IPS-18a (cell line): Measurements from ENCODE around the gene SELENON.
A peak's percentile ranks its signal among the peaks of the same experiment; 100 is the strongest.

ENCODE experiments used
- H3K27ac ChIP-seq: one replicate; pipeline ENCODE4 v1.5.1; 2013; ENCODE audit warnings: low read length
- H3K27me3 ChIP-seq: one replicate; pipeline ENCODE4 v1.6.1; 2013; ENCODE audit warnings: mild to moderate bottlenecking, low read length; ENCODE audit not compliant: control insufficient read depth, insufficient read depth
- H3K36me3 ChIP-seq: one replicate; pipeline ENCODE4 v1.6.1; 2013; ENCODE audit warnings: low read depth, low read length; ENCODE audit not compliant: control insufficient read depth
- H3K4me1 ChIP-seq: one replicate; pipeline ENCODE4 v1.6.1; 2013; ENCODE audit warnings: low read depth, low read length; ENCODE audit not compliant: control insufficient read depth
- H3K4me3 ChIP-seq: one replicate; pipeline ENCODE4 v1.5.1; 2013; ENCODE audit warnings: low read length
- H3K9ac ChIP-seq: one replicate; pipeline ENCODE4 v1.6.1; 2013; ENCODE audit warnings: mild to moderate bottlenecking, low read length, moderate library complexity
- H3K9me3 ChIP-seq: one replicate; pipeline ENCODE4 v1.6.1; 2013; ENCODE audit warnings: low read depth, low read length; ENCODE audit not compliant: control insufficient read depth

SELENON gene

DNA sequence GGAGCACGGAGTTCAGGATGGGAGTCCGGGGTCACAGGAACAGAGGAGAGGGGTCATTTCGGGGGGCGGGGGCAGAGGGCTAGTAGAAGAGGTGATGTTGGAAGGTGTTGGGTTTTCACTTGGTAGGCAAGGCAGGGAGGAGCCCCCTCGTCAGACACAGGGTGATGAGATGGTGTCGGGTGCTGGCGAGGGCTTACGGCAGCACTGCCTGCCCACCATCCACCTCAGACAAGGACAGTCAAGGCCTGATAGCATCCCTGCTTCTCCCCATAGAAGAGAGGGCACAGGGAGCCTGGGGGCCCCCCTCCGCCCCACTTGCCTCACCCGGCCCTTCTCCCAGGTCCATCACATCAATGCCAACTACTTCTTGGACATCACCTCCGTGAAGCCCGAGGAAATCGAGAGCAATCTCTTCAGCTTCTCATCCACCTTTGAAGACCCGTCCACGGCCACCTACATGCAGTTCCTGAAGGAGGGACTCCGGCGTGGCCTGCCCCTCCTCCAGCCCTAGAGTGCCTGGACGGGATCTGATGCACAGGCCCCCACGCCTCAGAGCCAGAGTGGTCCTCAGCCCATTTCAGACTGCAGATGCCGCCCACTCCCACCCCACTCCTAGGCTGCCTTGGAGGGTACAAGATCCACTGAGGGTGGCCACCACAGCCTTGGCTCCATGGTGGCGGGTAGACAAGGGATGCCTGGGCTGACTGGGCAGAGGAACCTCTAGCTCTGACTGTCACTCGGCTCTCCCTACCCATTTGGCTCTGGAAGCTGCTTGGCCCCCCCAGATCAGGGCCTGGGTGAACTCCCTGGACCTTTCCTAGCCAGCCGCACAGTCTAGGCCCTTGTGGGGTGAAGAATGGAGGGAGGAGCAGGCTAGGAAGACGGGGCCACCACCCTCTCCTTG, 15.5 kb downstream of the SELENON start:
- H3K27ac ChIP-seq = no peak overlapping the region
- no peaks in the 10 kb centered on the region for H3K27me3 ChIP-seq
- no peak overlapping the region for H3K4me3 ChIP-seq
- no peaks in the 10 kb centered on the region for H3K9me3 ChIP-seq
- H3K36me3 ChIP-seq = no peaks in the 10 kb centered on the region
- peaks cover 5% of the 10 kb centered on the region for H3K4me1 ChIP-seq
- no peak overlapping the region for H3K9ac ChIP-seq

DNA sequence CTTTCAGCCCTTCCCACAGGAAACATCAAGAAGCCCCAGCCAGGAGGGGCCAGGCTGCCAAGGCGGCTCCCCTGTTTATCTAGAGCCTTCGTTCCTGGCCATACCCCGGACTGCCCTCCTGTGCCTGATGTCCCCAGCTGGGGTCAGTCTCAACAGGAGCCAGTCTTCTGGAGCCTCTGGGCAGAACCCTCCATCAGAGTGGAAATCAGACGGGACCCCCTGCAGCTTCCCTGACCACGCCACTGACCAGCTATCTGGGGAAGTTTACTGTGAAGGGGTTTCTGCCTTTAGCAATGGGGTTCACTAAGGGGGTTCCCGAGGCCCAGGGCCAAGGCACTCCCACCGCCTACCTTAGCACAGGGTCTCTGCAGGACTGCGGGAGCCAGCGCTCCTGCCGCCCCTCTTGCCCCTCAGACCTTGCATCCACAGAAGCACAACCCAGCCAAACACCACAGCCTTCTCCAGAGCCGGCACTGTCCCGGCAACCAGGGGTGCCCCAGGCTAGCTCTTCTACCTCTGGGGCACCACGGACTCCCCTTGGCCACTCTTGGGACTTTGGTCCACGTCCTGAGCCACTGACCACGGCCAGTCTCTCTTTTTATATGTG, 16.2 kb downstream of the SELENON start:
- no peak overlapping the region for H3K4me3 ChIP-seq
- peaks cover 7% of the 10 kb centered on the region for H3K27me3 ChIP-seq
- no peaks in the 10 kb centered on the region for H3K9me3 ChIP-seq
- no peaks in the 10 kb centered on the region for H3K36me3 ChIP-seq
- H3K9ac ChIP-seq = no peak overlapping the region
- H3K27ac ChIP-seq = no peak overlapping the region
- peaks cover 11% of the 10 kb centered on the region for H3K4me1 ChIP-seq

DNA sequence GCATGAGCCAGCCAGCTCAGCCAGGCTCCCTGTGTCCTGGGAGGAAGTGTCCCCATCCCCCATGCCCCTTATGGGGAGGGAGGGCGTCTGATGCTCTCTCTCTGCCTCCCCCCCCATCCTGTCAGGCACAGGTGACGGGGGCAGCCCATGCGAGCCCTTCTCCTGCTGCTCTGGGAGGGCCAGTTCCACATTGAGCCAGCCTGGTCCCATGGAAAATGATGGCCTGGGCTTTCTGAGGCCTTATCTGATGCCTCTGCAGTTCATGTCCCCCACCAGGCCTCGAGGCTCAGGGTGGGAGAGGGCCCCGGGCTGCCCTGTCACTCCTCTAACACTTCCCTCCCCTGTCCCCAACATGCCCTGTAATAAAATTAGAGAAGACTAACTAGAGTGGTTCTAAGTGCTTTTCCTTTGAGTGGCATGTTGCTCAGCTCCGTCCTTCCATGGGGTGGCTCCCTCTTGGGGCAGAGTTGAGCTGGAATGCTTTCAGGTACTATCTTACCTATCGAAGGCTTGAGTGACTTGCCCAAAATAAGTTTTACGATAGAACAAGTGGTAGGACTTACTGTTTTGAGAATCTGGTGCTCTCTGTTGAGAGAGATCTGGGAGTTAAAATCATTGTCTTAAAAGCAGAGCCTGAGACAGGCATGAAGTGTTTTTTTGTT, 18.0 kb downstream of the SELENON start:
- peaks cover 11% of the 10 kb centered on the region for H3K4me1 ChIP-seq
- H3K9ac ChIP-seq = no peak overlapping the region
- H3K27ac ChIP-seq = no peak overlapping the region
- H3K36me3 ChIP-seq = no peaks in the 10 kb centered on the region
- H3K9me3 ChIP-seq = no peaks in the 10 kb centered on the region
- no peak overlapping the region for H3K4me3 ChIP-seq
- H3K27me3 ChIP-seq = peaks cover 17% of the 10 kb centered on the region

DNA sequence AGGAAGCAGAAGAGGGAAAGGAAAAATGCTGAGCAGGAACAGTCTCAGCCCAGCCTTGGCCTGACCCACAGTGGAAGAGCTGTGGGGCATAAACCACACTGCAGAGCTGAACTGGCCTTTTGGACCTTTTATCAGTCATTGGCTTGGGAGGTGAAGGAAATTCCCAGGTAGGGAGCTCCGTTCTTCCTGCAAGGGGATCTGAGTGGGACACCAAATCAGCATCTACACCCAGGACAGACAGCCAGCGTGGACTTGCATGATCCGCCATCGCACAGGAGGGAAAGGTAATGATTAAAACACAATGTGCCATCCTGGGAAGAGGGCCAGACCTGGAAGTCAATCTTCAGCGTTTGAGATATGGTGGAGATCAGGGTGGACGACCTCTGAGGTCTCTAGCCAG, 18.6 kb downstream of the SELENON start:
- Histone ChIP-seq H3K9me3 (no peaks in the 10 kb centered on the region), H3K4me1 (peaks cover 11% of the 10 kb centered on the region)

DNA sequence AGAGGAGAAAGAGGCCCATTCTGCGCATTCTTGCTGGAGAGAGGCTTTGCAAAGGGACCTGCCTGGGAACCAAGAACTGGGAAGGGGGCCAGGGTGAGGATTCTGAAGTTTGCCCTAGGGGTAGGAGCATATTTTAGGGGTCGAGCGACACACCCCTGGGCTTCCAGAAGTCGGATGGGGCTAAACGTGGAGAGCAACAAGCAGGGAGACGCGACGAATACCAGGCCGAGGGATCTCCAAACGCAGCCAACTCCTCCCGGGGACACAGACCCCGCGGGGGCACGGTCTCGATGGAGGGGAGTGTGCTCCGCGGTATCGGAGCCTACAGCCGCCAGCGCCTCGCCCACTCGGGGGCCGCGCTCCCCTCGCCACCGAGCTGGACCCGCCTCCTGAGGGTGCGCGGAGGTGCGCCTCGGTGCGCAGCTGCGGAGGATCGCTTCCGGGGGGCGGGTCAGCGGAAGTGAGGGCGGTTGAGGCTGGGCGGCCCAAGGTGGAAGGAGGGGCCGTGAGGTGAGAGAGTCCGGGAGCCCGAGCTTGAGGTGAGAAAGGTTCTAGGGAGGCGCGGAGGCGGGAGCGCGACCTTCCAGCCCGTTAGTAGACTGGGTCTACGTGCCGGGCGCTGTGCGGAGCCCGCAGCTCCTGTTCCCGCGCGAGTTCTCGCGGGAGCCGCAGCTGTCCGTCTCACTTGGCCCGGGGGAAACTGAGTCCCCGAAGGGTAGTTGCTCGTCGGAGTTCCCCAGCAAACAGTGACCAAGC, 19.7 kb downstream of the SELENON start, which contains the start of gene MTFR1L:
Gene MTFR1L, plus strand, starts transcription at position 464 of the 756 bp plus-strand sequence. CDS start 3,151 bp downstream, outside the sequence.
- Histone ChIP-seq H3K27ac (no peak within 1 kb of the TSS), H3K9me3 (no peaks in the 10 kb centered on the region)

More for the DNA sequence above, 18.6 kb downstream of the SELENON start:
- peak overlapping the region; percentile 86 for H3K4me3 ChIP-seq
- H3K27ac ChIP-seq = no peak overlapping the region
- H3K9ac ChIP-seq = no peak overlapping the region
- H3K36me3 ChIP-seq = no peaks in the 10 kb centered on the region
- peaks cover 17% of the 10 kb centered on the region for H3K27me3 ChIP-seq

GRCh38 chr1:25820247-25821111, 20.5 kb downstream of the SELENON start:
- no peaks in the 10 kb centered on the region for H3K9me3 ChIP-seq
- no peak overlapping the region for H3K27ac ChIP-seq
- no peaks in the 10 kb centered on the region for H3K36me3 ChIP-seq

More for the DNA sequence above, 19.7 kb downstream of the SELENON start, which contains the start of gene MTFR1L:
- Histone ChIP-seq H3K4me3 (peak within 1 kb of the TSS; percentile 86), H3K4me1 (peaks cover 11% of the 10 kb centered on the region), H3K36me3 (no peaks in the 10 kb centered on the region), H3K27me3 (peaks cover 17% of the 10 kb centered on the region), H3K9ac (peak within 1 kb of the TSS; percentile 72)

DNA sequence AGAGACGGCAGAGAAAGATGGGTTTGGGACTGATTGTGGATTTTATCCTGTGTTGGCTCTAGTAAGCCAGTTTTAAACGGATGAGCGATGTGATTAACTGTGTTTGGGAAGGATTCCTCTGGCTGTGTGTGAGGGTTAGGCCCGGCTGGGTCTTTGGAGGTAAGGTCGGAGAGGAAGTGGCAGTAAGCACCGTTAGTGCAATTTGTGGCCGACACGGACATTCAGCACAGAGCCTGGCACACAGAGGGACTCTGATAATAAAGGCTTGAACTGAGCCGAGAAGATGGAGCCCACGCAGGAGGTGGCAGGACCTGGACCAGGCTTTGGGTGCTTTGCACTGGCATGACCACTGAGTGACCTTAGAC, 21.1 kb downstream of the SELENON start:
- Histone ChIP-seq H3K9ac (peak overlapping the region; percentile 72), H3K4me3 (peak overlapping the region; percentile 86), H3K9me3 (no peaks in the 10 kb centered on the region), H3K27me3 (peaks cover 17% of the 10 kb centered on the region), H3K4me1 (peaks cover 11% of the 10 kb centered on the region), H3K36me3 (no peaks in the 10 kb centered on the region), H3K27ac (no peak overlapping the region)

More at GRCh38 chr1:25820247-25821111, 20.5 kb downstream of the SELENON start:
- peaks cover 11% of the 10 kb centered on the region for H3K4me1 ChIP-seq
- H3K27me3 ChIP-seq = peaks cover 17% of the 10 kb centered on the region
- peak overlapping the region; percentile 86 for H3K4me3 ChIP-seq
- peak overlapping the region; percentile 72 for H3K9ac ChIP-seq

DNA sequence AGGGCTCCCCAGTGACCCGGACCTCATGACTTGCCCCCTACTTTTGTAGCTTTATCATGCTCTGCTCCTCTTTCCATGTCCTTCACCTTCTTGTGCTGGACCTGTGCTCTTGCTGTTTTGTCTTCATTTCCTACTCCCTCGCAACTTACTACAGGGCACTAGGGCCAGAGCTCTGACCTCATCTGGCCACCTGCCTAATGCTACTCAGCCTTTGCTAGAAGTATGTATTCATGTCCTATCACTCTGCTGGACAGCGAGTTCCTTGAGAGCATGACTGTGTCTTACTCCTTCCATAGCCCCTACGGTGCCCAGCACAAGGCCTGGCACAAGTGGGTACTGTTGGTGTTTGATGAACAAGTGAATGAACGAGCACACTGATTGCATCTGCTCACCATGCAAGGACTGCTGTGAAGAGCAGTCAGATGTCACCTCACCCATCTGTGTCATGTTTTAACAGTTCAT, 21.7 kb downstream of the SELENON start:
- no peak overlapping the region for H3K4me3 ChIP-seq

GRCh38 chr1:25825605-25826004, 25.6 kb downstream of the SELENON start:
- H3K9ac ChIP-seq = no peak overlapping the region
- no peak overlapping the region for H3K27ac ChIP-seq
- H3K36me3 ChIP-seq = peaks cover 32% of the 10 kb centered on the region
- H3K9me3 ChIP-seq = no peaks in the 10 kb centered on the region
- H3K4me3 ChIP-seq = no peak overlapping the region
- peaks cover 16% of the 10 kb centered on the region for H3K27me3 ChIP-seq
- H3K4me1 ChIP-seq = peaks cover 6% of the 10 kb centered on the region

More for the DNA sequence above, 21.7 kb downstream of the SELENON start:
- Histone ChIP-seq H3K36me3 (peaks cover 3% of the 10 kb centered on the region), H3K4me1 (peaks cover 11% of the 10 kb centered on the region), H3K27me3 (peaks cover 17% of the 10 kb centered on the region), H3K9ac (no peak overlapping the region), H3K27ac (no peak overlapping the region), H3K9me3 (no peaks in the 10 kb centered on the region)

- H3K36me3 ChIP-seq = peaks cover 41% of the 10 kb centered on the region
- H3K4me1 ChIP-seq = no peaks in the 10 kb centered on the region
- no peak overlapping the region for H3K27ac ChIP-seq
- H3K9me3 ChIP-seq = no peaks in the 10 kb centered on the region
- peaks cover 7% of the 10 kb centered on the region for H3K27me3 ChIP-seq
- H3K9ac ChIP-seq = no peak overlapping the region
- no peak overlapping the region for H3K4me3 ChIP-seq
Observed at GRCh38 chr1:25826571-25826970, 26.6 kb downstream of the SELENON start.
